ENCODE data around the gene MAGED4B.
A peak's percentile ranks its signal among the peaks of the same experiment; 100 is the strongest.
"Not testable (repeated sequence)": the region's sequence is repeated elsewhere in the genome, so short reads cannot be mapped to it uniquely, and the experiment has no call there.

MAGED4B gene, protein sequence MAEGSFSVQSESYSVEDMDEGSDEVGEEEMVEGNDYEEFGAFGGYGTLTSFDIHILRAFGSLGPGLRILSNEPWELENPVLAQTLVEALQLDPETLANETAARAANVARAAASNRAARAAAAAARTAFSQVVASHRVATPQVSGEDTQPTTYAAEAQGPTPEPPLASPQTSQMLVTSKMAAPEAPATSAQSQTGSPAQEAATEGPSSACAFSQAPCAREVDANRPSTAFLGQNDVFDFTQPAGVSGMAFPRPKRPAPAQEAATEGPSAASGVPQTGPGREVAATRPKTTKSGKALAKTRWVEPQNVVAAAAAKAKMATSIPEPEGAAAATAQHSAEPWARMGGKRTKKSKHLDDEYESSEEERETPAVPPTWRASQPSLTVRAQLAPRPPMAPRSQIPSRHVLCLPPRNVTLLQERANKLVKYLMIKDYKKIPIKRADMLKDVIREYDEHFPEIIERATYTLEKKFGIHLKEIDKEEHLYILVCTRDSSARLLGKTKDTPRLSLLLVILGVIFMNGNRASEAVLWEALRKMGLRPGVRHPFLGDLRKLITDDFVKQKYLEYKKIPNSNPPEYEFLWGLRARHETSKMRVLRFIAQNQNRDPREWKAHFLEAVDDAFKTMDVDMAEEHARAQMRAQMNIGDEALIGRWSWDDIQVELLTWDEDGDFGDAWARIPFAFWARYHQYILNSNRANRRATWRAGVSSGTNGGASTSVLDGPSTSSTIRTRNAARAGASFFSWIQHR

DNA sequence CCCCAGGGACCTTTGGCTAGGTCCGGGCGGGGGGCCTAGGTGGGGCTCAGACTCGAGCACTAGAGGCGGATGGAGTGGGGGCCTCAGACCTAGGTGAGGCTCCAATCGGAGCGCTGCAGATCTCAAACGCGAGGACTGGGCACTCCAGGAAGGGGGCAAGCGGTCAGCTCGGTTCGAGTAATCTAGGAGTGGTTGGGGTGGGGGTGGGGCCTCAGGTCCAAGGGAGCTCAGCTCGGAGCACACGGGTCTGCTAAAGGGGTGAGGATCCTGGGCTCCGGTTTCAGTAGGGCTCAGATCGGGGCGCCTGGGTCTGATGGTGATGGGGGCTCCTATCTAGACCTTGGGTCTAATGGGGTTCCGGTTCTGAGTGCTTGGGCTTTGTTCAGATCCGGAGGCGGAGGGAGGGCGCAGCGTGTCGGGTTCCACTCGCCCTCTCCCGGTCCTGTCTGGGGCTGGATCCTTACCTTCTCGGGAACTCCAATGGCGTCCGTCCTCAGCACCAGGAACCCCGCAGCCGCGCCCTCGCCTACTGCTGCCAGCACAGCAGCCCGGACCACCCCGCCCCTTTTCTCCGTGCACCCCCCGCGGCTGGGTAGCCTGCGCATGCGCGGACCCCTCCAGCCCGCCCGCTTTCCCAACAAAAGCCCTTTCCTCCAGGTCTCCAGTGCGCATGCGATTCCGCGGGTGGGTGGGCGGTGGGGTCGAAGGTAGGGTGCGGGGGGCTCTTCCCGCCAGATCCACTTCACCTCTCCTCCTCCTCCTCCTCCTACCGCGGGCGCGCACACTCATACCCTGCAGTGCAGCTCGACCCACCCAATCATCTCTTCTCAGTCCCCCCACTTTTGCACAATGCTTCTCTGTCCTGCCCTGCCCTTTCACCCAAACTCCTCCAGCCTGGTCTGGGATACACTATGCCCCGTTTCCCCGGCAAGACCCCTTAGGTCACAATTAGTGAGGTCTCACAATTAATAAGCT, at the start of gene MAGED4B:
Gene MAGED4B, minus strand, starts transcription at position 518 of the 975 bp plus-strand sequence. CDS start 1,011 bp downstream, outside the sequence.
- not testable (repeated sequence) for DNase-seq

DNA sequence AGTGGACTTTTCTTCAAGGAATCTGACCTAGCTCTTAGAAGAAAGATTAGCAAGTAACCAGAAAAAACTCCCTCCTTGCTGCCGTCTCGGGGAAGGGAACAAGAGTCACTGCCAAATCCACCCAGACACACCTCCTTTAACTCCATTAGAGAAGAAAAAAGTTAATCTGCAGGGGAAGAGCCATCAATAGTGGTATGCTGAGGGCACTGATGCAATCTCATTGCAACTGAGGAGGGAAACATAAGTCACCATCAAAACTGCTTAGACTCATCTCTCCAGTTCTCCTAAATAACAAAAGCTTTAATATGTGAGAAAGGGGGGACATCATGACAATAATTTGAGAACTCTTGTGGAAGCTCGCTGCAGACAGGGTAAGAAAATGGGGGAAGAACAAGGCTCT, 49.3 kb upstream of the MAGED4B start:
- no peak for DNase-seq

DNA sequence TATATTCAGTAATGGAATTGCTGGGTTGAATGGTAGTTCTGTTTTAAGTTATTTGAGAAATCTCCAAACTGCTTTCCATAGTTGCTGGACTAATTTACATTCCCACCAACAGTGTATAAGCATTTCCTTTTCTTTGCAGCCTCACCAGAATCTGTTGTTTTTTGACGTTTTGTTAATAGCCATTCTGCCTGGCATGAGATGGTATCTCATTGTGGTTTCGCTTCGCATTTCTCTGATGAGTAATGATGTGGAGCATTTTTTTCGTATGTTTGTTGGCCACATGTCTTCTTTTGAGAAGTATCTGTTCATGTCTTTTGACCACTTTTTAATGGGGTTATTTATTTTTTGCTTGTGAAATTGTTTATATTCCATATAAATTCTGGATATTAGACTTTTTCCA, 13.6 kb upstream of the MAGED4B start:
- peak; percentile 58 for DNase-seq

DNA sequence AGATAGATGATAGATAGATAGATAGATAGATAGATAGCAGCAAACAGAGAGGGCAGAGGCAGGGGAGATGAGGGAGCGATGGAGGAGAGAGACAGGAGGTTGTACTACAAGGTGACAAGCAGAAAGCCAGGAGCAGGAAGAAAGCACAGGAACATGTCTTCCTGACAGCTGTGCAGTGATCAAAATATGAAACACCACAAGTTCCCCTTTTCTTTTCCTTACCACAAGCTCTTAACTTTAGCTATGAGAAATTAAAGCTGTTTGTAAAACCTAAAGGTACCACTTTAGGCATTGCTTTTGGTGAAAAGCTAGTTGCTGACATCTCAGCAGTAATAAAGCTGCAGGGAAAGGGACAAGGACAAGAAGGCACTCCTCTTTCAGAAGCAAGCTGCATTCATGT, 9.1 kb upstream of the MAGED4B start:
- no peak for DNase-seq

DNA sequence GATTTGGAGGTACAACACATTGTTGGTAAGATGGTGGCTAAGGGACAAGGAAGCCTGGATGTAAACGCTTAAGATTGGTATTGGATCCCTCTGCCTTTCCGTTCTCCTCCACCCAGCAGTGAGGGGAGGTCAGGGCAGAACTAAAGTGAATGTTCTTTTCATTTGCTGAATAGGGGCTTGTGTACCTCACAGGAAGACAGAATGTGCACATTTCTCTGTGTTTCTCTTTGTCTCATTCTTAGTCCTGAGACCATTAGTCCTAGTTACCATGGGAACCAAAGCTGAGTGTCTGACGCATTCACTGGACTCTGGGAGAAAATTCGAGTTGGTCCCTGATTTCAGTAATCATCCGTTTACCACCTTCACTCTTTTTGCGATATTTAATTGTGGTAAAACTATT, 26.7 kb downstream of the MAGED4B start:
- not testable (repeated sequence) for DNase-seq

DNA sequence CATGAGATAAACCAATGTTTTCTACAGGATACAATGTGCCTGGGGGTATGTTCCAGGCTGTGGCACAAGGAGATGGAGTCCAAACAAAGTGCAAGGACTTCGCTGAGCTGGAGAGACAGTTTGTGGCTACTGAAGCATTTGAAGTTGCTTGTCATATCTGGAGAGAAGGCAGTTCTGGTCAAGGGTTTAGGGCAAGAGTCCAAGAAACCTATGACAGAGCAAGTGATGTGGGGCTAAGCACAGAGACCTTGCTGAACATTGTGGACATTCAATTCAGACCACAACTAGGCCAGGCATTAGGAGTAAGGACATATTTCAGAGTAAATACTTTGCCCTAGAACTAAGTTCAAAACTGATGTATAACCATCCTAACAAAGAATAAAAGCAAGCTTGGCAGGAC, 34.8 kb downstream of the MAGED4B start:
- no peak for DNase-seq

DNA sequence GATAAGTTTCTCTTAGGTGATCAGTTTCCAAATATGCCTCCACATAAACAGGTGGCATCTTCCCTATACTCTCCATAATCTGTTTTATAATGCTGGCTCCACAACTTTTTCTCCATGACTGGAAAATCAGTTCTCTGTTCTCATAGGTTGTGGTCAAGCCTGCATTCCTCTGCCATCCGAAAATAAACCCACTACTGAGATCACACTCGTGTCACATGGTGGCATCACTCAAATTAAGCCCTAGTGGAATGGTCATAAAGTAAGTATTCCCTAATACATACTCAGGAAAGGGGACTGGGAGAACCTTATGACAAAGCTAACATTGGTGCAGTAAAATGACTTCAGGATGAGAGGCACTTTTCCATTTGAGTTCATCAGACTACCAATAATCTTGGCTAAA, 37.6 kb downstream of the MAGED4B start:
- no peak for DNase-seq

DNA sequence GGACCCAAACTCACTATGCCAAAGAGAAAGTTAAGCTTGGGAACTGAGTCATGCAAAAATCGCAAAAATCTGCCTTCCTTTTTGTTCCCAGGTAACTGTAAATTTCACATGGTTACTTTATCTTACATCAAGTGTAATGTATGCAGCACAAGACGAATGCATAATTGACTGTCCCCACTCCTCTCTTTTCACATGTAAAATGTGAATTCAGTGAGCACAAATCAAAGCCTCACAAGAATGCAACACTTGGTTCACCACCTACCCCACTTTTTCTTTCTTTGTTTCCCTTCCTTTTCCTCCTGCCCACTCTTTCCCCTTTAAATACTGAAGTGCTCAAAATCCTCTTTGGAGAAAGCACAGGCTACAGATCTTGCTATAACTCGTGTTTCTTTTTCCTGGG, 53.2 kb downstream of the MAGED4B start:
- no peak for DNase-seq
